Limb (tissue), 2 donors: Measurements from ENCODE around the gene RILPL2.
"Not testable (repeated sequence)": the region's sequence is repeated elsewhere in the genome, so short reads cannot be mapped to it uniquely, and the experiment has no call there.

Source experiments
- DNase-seq, 2 donors: peaks; one replicate each; pipeline ENCODE4 v3.0.0-alpha.2; 2016; ENCODE audit errors: extremely low spot score in 2 of 2

Gene RILPL2

DNA sequence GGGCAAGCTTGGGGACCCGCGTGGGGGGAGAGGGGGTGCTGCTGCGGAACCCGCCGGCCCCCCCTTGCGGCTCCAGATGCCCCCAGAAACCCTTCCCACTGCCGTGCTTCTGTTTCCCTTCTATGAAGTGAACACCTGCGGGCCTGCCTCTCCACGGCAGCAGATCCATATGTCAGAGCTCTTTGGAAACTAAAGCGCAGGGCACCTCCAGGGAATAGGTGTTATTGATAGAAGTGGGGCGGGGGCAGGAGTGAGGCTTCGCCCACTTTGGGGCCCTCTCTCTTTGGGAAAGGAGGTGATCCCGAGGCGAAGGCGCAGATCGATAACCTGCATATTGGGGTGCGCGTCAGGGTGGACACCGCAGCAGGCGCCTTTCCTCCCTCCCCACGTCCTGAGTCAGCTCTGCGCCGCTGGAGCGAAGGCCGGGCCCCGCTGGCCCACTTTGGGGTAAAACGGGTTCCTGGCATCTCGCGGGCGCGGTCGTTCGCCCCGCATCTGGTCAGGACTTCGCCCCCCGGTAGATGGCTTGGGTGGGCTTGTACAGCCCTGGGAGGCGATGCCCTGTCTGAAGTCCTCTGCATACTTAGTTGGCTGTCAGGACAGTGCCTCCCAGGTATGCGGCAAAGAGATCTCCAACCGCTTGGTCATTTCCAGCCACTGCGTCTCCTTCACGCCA lies 52.0 kb downstream of the RILPL2 start:
- no peak for DNase-seq

DNA sequence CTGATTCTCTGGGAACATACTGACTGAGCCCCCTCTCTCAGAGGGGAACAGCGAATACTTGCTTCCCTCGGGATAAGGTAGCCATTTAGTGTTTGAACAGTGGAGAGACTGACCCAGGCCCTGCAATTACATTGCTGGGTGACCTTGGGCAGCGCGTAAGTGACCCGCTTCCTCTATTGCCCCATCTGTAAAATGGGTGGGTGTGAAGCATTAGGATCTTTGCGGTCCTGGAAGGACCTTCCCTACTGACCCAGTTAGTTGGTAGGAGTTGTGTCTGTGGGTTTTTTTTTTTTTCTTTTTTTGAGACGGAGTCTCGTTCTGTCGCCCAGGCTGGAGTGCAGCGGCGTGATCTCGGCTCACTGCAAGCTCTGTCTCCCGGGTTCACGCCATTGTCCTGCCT lies 53.8 kb downstream of the RILPL2 start:
- no peak for DNase-seq

DNA sequence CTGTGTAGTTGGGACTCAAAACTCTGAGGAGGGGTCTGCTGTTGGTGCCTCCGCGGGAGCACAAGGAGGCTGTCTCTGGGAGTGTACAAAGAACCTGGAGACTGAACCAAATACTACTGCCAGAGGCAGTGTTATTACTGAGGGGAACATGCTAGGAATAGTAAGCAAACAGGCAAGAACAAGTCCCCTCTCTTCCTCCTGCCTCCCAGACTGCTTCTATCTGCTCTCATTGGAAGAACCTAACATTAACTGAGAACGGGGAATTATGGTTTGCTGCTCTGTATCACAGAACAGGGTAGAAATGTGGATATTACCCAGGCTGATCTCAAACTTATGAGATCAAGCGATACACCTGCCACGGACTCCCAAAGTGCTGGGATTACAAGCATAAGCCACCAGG lies 57.1 kb downstream of the RILPL2 start:
- DNase-seq: no peak

DNA sequence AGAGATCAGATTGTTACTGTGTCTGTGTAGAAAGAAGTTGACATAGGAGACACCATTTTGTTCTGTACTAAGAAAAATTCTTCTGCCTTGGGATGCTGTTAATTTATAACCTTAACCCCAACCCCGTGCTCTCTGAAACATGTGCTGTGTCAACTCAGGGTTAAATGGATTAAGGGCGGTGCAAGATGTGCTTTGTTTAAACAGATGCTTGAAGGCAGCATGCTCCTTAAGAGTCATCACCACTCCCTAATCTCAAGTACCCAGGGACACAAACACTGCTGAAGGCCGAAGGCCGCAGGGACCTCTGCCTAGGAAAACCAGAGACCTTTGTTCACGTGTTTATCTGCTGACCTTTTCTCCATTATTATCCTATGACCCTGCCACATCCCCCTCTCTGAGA lies 64.1 kb downstream of the RILPL2 start:
- not testable (repeated sequence) for DNase-seq

DNA sequence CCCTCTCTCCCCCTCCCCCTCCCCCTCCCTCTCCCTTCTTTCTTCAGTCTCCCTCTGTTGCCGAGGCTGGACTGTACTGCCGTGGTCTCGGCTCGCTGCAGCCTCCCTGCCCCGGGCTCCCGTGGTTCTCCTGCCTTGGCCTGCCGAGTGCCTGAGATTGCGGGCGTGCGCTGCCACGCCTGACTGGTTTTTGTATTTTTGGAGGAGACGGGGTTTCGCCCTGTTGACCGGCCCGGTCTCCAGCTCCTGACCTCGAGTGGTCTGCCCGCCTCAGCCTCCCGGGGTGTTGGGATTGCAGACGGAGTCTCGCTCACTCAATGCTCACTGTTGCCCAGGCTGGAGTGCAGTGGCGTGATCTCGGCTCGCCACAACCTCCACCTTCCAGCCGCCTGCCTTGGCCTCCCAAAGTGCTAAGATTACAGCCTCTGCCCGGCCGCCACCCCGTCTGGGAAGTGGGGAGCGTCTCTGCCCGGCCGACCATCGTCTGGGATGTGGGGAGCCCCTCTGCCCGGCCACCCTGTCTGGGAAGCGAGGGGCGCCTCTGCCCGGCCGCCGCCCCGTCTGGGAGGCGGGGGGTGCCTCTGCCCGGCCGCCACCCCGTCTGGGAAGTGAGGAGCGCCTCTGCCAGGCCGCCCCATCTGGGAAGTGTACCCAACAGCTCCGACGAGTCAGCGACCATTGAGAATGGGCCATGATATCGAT lies 64.7 kb downstream of the RILPL2 start:
- DNase-seq: not testable (repeated sequence)

DNA sequence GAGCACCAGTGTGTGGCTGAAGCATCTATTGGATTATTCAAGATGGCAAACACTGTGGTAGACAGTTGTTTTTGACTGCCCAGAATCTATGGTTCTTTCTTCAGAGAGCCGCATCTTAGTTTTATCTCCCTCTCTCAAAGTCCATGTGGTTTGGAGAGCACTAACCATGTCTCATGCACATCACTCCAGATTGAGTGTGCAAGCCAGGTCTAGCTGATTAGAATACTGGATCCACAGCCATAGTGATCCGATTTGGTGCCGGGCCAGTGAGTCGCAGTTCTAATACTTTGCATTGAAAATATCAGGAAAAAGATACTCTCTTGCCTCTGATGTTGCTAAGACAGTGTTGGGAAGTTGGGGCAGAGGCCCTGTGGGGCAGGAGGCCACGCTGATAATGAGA lies 67.3 kb downstream of the RILPL2 start:
- DNase-seq: no peak

DNA sequence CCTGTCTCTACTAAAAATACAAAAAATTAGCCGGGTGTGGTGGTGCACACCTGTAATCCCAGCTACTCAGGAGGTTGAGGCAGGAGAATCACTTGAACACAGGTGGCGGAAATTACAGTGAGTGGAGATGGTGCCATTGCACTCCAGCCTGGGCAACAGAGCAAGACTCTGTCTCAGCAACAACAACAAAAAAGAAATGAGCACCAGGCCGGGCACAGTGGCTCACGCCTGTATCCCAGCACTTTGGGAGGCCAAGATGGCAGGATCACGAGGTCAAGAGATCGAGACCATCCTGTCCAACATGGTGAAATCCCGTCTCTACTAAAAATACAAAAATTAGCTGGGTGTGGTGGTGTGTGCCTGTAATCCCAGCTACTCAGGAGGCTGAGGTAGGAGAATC lies 68.1 kb downstream of the RILPL2 start:
- DNase-seq: not testable (repeated sequence)

DNA sequence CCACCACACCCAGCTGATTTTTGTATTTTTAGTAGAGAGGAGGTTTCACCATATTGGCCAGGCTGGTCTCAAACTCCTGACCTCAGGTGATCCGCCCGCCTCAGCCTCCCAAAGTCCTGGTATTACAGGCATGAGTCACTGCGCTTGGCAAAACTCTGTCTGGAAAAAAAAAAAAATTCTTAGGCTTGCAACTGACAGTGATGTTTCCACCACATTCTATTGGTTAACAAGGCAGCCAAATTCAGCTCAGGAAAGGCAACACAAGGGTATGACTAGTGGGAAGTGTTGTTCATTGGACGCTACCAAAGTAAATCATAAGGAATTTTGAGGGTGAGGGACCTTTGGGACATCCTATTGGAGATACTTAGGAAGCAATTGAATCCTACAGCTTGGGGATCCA lies 69.0 kb downstream of the RILPL2 start:
- DNase-seq: no peak
